IMR-90 (cell line): Measurements from ENCODE around the gene PSMB2. TPM values are rescaled to one million over a fixed set of nuclear protein-coding genes. Genes with fewer than 3 reads are reported as not detected.

Source experiments
- ATAC-seq: fragments of 200-7000 bp; cut with Tn5 transposase; 2 replicates; pipeline ENCODE4 v1.9.1; 2020; ENCODE audit warnings: low read depth, mild to moderate bottlenecking, moderate library complexity
- BruUV-seq: library from RNA; stranded (reverse); fragments of 400-500 nt; replicated peaks from 2 replicates; lab custom pipeline; 2021; lab: Mats Ljungman, UMichigan
- CTCF ChIA-PET: fragments of 300-600 bp; formaldehyde crosslinking; extraction: SDS; loops from one replicate; lab custom pipeline; 2021; ENCODE audit warnings: antibody characterized with exemption; lab: Yijun Ruan, JAX
- POLR2A ChIA-PET: fragments of 300-600 bp; sonication (Branson Sonifier 250); formaldehyde crosslinking; loops from one replicate; lab custom pipeline; 2022; ENCODE audit warnings: antibody characterized with exemption; ENCODE audit not compliant: unreplicated experiment; lab: Charles Lee
- DNase-seq: peaks from one replicate; pipeline ENCODE4 v3.0.0; 2013
- H2AFZ ChIP-seq: replicated peaks from 2 replicates; pipeline ENCODE3; 2013; ENCODE audit warnings: low read length, mild to moderate bottlenecking; ENCODE audit not compliant: poor library complexity
- H2AK5ac ChIP-seq: 2 replicates; pipeline ENCODE4 v1.6.1; 2013; ENCODE audit warnings: low read depth, low read length, inconsistent platforms
- H2AK9ac ChIP-seq: replicated peaks from 2 replicates; pipeline ENCODE3; 2013; ENCODE audit warnings: mild to moderate bottlenecking, low read depth, low read length, moderate library complexity; ENCODE audit not compliant: poor library complexity
- H2BK120ac ChIP-seq: 2 replicates; pipeline ENCODE4 v1.6.1; 2013; ENCODE audit warnings: low read depth, low read length, inconsistent platforms
- H2BK15ac ChIP-seq: 3 replicates; pipeline ENCODE4 v1.6.1; 2013; ENCODE audit warnings: low read depth, low read length, inconsistent platforms
- H2BK20ac ChIP-seq: 2 replicates; pipeline ENCODE4 v1.6.1; 2013; ENCODE audit warnings: low read depth, mild to moderate bottlenecking, inconsistent platforms, low read length, moderate library complexity
- H2BK5ac ChIP-seq: 2 replicates; pipeline ENCODE4 v1.6.1; 2013; ENCODE audit warnings: mild to moderate bottlenecking, low read depth, low read length, inconsistent platforms; ENCODE audit not compliant: poor library complexity, severe bottlenecking
- H3K14ac ChIP-seq: replicated peaks from 2 replicates; pipeline ENCODE4 v1.6.1; 2013; ENCODE audit warnings: low read depth, low read length, inconsistent platforms
- H3K18ac ChIP-seq: 2 replicates; pipeline ENCODE4 v1.6.1; 2013; ENCODE audit warnings: low read depth, low read length, control low read depth
- H3K23ac ChIP-seq: 2 replicates; pipeline ENCODE4 v1.6.1; 2013; ENCODE audit warnings: low read depth, low read length, inconsistent platforms
- H3K27ac ChIP-seq: 2 replicates; pipeline ENCODE4 v1.5.1; 2013; ENCODE audit warnings: mild to moderate bottlenecking, control low read depth, low read length; ENCODE audit not compliant: insufficient read depth
- H3K27me3 ChIP-seq: 2 replicates; pipeline ENCODE4 v1.6.1; 2013; ENCODE audit warnings: low read length; ENCODE audit not compliant: control insufficient read depth, insufficient read depth
- H3K36me3 ChIP-seq: 2 replicates; pipeline ENCODE4 v1.6.1; 2013; ENCODE audit warnings: low read length, mixed read lengths; ENCODE audit not compliant: control insufficient read depth, insufficient read depth
- H3K4ac ChIP-seq: 2 replicates; pipeline ENCODE4 v1.6.1; 2013; ENCODE audit warnings: low read depth, low read length, inconsistent platforms
- H3K4me1 ChIP-seq: 2 replicates; pipeline ENCODE4 v1.6.1; 2013; ENCODE audit warnings: low read length, mixed read lengths; ENCODE audit not compliant: control insufficient read depth, insufficient read depth
- H3K4me2 ChIP-seq: 2 replicates; pipeline ENCODE4 v1.6.1; 2013; ENCODE audit warnings: low read depth, mild to moderate bottlenecking, control low read depth, low read length, moderate library complexity
- H3K4me3 ChIP-seq: 2 replicates; pipeline ENCODE4 v1.5.1; 2013; ENCODE audit warnings: low read depth, mild to moderate bottlenecking, control low read depth, low read length, moderate library complexity; ENCODE audit not compliant: insufficient read depth
- H3K56ac ChIP-seq: 2 replicates; pipeline ENCODE4 v1.6.1; 2013; ENCODE audit warnings: low read length, inconsistent platforms; ENCODE audit not compliant: insufficient read depth; ENCODE audit errors: extremely low read depth
- H3K79me1 ChIP-seq, 2 experiments: 2 replicates each; pipeline ENCODE4 v1.6.1; 2013; ENCODE audit warnings: low read length in 2 of 2, inconsistent platforms in 1 of 2, low read depth in 1 of 2
- H3K9ac ChIP-seq: 2 replicates; pipeline ENCODE4 v1.6.1; 2013; ENCODE audit warnings: low read depth, low read length, control low read depth
- H3K9me1 ChIP-seq: 2 replicates; pipeline ENCODE4 v1.6.1; 2013; ENCODE audit warnings: low read length, inconsistent platforms; ENCODE audit not compliant: insufficient read depth
- H3K9me3 ChIP-seq: 2 replicates; pipeline ENCODE4 v1.6.1; 2013; ENCODE audit warnings: low read length; ENCODE audit not compliant: control insufficient read depth, insufficient read depth
- H4K20me1 ChIP-seq: 2 replicates; pipeline ENCODE4 v1.6.1; 2013; ENCODE audit warnings: low read length, inconsistent platforms; ENCODE audit not compliant: insufficient read depth
- H4K5ac ChIP-seq: 2 replicates; pipeline ENCODE4 v1.6.1; 2013; ENCODE audit warnings: mild to moderate bottlenecking, low read depth, low read length, control low read depth
- H4K8ac ChIP-seq, 2 experiments: 2 replicates each; pipeline ENCODE4 v1.6.1; 2013; ENCODE audit warnings: low read depth in 2 of 2, low read length in 2 of 2, control low read depth in 1 of 2, inconsistent platforms in 1 of 2
- H4K91ac ChIP-seq: 2 replicates; pipeline ENCODE4 v1.6.1; 2013; ENCODE audit warnings: low read depth, low read length, inconsistent platforms; ENCODE audit not compliant: insufficient read depth
- CEBPB ChIP-seq: IDR thresholded peaks from 2 replicates; pipeline ENCODE4 v1.6.1; 2012; ENCODE audit warnings: low read depth, low read length, improper control_type of control experiment
- CHD1 ChIP-seq: IDR thresholded peaks from 2 replicates; pipeline ENCODE4 v1.6.1; 2012; ENCODE audit warnings: low read depth, low read length, improper control_type of control experiment
- FOS ChIP-seq: fragments of 150-350 bp; IDR thresholded peaks from 2 replicates; pipeline ENCODE4 v1.6.1; 2016; ENCODE audit warnings: low read depth, low read length
- MAFK ChIP-seq: IDR thresholded peaks from 2 replicates; pipeline ENCODE4 v1.6.1; 2012; ENCODE audit warnings: low read depth, low read length, improper control_type of control experiment
- MAZ ChIP-seq: IDR thresholded peaks from 2 replicates; pipeline ENCODE4 v1.6.1; 2012; ENCODE audit warnings: low read depth, mild to moderate bottlenecking, low read length, improper control_type of control experiment, moderate library complexity, borderline replicate concordance
- NFE2L2 ChIP-seq: fragments of 150-350 bp; IDR thresholded peaks from 2 replicates; pipeline ENCODE4 v1.6.1; 2016; ENCODE audit warnings: low read depth, mild to moderate bottlenecking, low read length
- POLR2A ChIP-seq: IDR thresholded peaks from 2 replicates; pipeline ENCODE4 v1.6.1; 2012; ENCODE audit warnings: mild to moderate bottlenecking, low read depth, low read length
- RAD21 ChIP-seq: IDR thresholded peaks from 2 replicates; pipeline ENCODE4 v1.6.1; 2012; ENCODE audit warnings: low read length, improper control_type of control experiment
- RCOR1 ChIP-seq: IDR thresholded peaks from 2 replicates; pipeline ENCODE4 v1.6.1; 2012; ENCODE audit warnings: mild to moderate bottlenecking, low read length, improper control_type of control experiment; ENCODE audit not compliant: insufficient replicate concordance
- RFX5 ChIP-seq: IDR thresholded peaks from 2 replicates; pipeline ENCODE4 v1.8.0; 2012; ENCODE audit warnings: low read depth, mild to moderate bottlenecking, low read length, moderate library complexity
- WGBS, 2 experiments: methylation state at CpG; one replicate each; pipeline versions ENCODE4 v1.1.5 to v1.1.7; 2013; ENCODE audit warnings: missing lambda C conversion rate in 2 of 2; ENCODE audit not compliant: insufficient read length in 1 of 2; ENCODE audit errors: extremely low coverage in 2 of 2; 5-methylcytosine and 5-hydroxymethylcytosine counted together
- dilution Hi-C: fragments of 300-500 bp; cut with HindIII; formaldehyde crosslinking; loops from one replicate; pipeline ENCODE4 v1.14.3; 2018; ENCODE audit warnings: low sequenced_read_pairs; ENCODE audit not compliant: unreplicated experiment
- in situ Hi-C: fragments of 300-500 bp; cut with MboI; formaldehyde crosslinking; loops from 3 replicates; pipeline ENCODE4 v1.14.3; 2019; ENCODE audit warnings: low sequenced_read_pairs, inconsistent platforms, mixed read lengths
- intact Hi-C: fragments of 100-400 bp; cut with micrococcal nuclease; formaldehyde crosslinking; loops from 2 replicates; pipeline ENCODE4 v1.10.0; 2022
- polyA plus RNA-seq, 3 experiments: library from polyadenylated mRNA; depleted of rRNA; stranded (reverse); fragments of >200 nt; gene quantifications; 2 replicates each; pipeline ENCODE4 v1.2.3, GENCODE V29; 2012; ENCODE audit warnings: low replicate concordance in 1 of 3
- total RNA-seq: library from RNA; depleted of rRNA; stranded (reverse); fragments of >200 nt; gene quantifications from 2 replicates; pipeline ENCODE4 v1.2.3, GENCODE V29; 2012
- TF ChIP-seq, protein P1 (sequence below): conservative IDR thresholded peaks from 2 replicates; pipeline ENCODE4 v1.5.1; 2012; ENCODE audit warnings: mild to moderate bottlenecking, low read depth, low read length, improper control_type of control experiment
- TF ChIP-seq, protein P2 (sequence below): fragments of 150-350 bp; IDR thresholded peaks from 2 replicates; pipeline ENCODE4 v1.6.1; 2017; ENCODE audit warnings: mild to moderate bottlenecking, antibody characterized with exemption, low read length, low read depth

Gene PSMB2
- total and polyA plus RNA-seq, 2 of the 4 experiments (the other 2 are of a cell fraction): 23.8 to 86.2 TPM

DNA sequence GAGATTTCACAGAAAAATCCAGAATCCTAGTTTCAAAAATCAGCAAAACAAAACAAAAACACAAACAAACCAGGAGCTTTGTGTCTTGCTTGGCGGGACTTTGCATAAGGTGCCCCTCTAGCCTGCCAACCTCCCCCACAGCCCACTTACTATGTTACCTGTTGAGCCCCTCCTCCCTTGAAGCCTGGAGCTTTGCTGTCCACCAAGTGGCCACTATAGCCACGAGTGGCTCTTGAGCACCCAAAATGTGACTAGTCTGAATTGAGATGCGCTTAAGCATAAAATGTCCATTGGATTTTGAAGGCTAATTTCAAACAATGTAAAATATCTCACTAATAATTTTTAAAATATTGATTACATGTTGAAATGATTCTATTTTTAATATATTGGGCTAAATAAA lies 56.0 kb downstream of the PSMB2 start:
- dilution Hi-C loops: no loop called here
- ChIA-PET POLR2A (no interaction called here), CTCF (no interaction called here)

More for the DNA sequence above, 56.0 kb downstream of the PSMB2 start:
- Histone ChIP-seq H3K23ac (no peak overlapping the region), H4K8ac (no peak overlapping the region), H2BK20ac (no peak overlapping the region), H2BK120ac (no peak overlapping the region), H4K5ac (no peak overlapping the region), H3K4me3 (no peak overlapping the region), H3K14ac (no peak overlapping the region), H2AK9ac (no peak overlapping the region), H3K4me1 (no peaks in the 10 kb centered on the region), H2BK15ac (no peak overlapping the region), H3K4me2 (no peak overlapping the region), H3K36me3 (no peaks in the 10 kb centered on the region), H3K18ac (no peak overlapping the region), H3K9me3 (no peaks in the 10 kb centered on the region), H4K20me1 (no peaks in the 10 kb centered on the region), H4K91ac (no peak overlapping the region), H3K9me1 (peaks cover 7% of the 10 kb centered on the region; the same call in 1 of the 2 replicates), H3K9ac (no peak overlapping the region), H3K27me3 (no peaks in the 10 kb centered on the region), H3K56ac (no peak overlapping the region), H3K27ac (no peak overlapping the region), H3K4ac (no peak overlapping the region), H3K79me1 (no peaks in the 10 kb centered on the region), H2AK5ac (no peak overlapping the region), H2AFZ (no peak overlapping the region), H2BK5ac (no peak overlapping the region)
- intact Hi-C loops: no loop called here
- ATAC-seq (no peak), DNase-seq (no peak)
- TF ChIP-seq RAD21: no peak
- no peak for TF ChIP-seq CHD1
- no peak for TF ChIP-seq POLR2A
- TF ChIP-seq MAZ: no peak
- no peak for TF ChIP-seq NFE2L2
- TF ChIP-seq CEBPB: no peak
- TF ChIP-seq MAFK: no peak
- TF ChIP-seq FOS: no peak
- TF ChIP-seq RCOR1: no peak
- no peak for TF ChIP-seq RFX5
- TF ChIP-seq, protein P1, sequence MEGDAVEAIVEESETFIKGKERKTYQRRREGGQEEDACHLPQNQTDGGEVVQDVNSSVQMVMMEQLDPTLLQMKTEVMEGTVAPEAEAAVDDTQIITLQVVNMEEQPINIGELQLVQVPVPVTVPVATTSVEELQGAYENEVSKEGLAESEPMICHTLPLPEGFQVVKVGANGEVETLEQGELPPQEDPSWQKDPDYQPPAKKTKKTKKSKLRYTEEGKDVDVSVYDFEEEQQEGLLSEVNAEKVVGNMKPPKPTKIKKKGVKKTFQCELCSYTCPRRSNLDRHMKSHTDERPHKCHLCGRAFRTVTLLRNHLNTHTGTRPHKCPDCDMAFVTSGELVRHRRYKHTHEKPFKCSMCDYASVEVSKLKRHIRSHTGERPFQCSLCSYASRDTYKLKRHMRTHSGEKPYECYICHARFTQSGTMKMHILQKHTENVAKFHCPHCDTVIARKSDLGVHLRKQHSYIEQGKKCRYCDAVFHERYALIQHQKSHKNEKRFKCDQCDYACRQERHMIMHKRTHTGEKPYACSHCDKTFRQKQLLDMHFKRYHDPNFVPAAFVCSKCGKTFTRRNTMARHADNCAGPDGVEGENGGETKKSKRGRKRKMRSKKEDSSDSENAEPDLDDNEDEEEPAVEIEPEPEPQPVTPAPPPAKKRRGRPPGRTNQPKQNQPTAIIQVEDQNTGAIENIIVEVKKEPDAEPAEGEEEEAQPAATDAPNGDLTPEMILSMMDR: no peak
- TF ChIP-seq, protein P2, sequence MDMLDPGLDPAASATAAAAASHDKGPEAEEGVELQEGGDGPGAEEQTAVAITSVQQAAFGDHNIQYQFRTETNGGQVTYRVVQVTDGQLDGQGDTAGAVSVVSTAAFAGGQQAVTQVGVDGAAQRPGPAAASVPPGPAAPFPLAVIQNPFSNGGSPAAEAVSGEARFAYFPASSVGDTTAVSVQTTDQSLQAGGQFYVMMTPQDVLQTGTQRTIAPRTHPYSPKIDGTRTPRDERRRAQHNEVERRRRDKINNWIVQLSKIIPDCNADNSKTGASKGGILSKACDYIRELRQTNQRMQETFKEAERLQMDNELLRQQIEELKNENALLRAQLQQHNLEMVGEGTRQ: no peak
- in situ Hi-C loops: no loop called here
- BruUV-seq: no TSS peak
- WGBS, 2 experiments: no CpG with 5 or more reads among the region's 3 CpGs
